NCI-H1417 (cell line): ENCODE data around the gene NTPCR.

ENCODE experiments used
- DNase-seq, 3 experiments: peaks; one replicate each; lab custom pipeline; 2025; lab: John Stamatoyannopoulos, UW

The NTPCR gene

GRCh38 chr1:232962761-232963745 is 12.6 kb downstream of the NTPCR start:
- DNase-seq: no peak

- no peak for DNase-seq
These were observed 14.2 kb downstream of the NTPCR start for GRCh38 chr1:232964601-232965000.

DNA sequence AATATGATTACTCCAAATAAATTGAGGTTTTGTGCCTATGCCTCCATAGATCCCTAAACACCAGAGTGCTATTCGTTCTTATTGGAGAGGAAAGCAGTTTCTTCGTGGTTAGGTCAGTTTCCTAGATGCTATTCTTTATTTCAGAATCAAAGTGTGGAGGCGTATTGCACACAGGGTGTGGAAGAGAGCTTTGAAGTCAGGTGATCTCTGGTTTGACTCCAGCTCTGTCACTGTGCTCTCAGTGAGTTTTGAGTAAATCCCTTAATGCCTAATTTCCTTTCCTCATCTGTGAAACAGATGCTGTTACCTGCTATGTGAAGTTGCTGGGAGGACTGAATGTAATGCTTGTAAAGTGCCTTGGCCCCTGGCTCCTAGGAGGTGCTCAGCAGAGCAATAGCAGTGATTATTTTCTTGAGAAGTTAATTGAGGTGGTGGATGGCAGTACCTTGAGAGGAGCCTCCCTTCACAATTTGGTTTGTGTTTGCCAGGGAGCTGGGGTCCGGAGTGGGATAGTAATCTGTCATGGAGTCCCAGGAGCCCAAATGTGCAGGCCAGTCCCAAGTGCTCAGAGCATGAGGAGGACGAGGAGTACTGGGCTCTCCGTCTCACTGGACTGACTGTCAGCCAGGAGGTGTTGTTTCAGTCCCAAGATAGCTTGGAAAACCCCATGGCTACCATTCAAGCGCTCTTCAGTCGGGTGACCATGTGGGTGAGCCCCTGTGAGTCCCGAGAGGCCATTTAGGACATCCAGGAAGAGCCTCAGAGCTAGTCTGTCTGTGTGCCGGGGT is 14.9 kb downstream of the NTPCR start:
- DNase-seq: no peak

- DNase-seq: no peak
These were observed 15.5 kb downstream of the NTPCR start for GRCh38 chr1:232965912-232966217.

DNA sequence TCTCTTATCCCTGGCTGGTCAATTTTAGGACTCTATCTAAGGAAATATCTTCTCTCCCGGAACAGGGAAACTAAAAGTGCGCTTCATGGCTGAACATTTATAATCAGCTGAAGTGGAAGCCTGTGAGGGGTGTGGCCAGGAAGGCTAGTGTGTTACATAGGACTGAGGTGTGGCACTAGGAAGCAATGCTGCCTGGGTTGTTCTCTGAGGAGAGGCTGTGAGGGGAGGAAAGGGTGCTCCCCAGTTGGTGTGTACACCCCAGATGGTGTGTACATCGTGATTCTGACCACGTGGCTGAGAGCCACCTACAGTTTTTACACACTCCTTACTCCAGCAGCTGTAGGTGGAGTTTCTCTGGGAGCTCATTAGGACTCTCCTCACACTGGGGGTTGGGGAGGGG is 16.3 kb downstream of the NTPCR start:
- DNase-seq: no peak

- no peak for DNase-seq
These were observed 18.0 kb downstream of the NTPCR start for GRCh38 chr1:232968391-232968790.

DNA sequence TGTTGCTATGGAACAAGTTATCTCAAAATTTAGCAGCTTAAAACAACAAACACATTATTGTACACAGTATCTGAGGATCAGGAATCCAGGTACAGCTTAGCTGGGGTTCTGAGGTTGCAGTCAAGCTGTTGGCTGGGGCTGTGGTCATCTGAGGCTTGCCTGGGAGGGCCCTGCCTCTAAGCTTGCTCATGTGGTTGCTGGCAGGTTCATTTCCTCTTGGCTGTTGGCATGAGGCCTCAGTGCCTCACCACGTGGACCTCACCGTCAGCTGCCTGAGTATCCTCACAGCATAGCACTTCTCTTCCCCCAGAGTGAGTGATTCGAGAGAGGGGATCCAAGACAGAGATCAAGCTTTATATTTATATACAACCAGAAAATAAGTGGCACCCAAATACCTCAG is 18.6 kb downstream of the NTPCR start:
- DNase-seq: no peak

- no peak for DNase-seq
These were observed 19.4 kb downstream of the NTPCR start for GRCh38 chr1:232969799-232970198.

DNA sequence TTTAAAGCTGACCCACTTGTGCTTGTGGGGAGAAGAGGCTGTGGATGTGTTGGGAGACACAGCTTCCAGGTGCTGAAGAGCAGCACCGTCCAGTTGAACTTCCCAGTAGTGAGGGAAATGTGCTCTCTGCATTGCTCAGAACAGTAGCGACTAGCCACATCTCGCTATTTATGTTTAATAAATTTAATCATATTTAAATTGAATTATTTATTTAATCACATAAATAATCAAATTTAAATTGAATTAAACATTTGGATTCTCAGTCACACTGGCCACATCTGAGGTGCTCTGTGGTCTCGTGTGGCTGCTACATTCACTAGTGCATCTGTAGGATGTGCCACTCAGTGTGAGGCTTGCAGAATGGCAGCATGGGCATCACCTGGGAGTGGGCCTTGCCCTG is 20.1 kb downstream of the NTPCR start:
- DNase-seq: no peak

DNA sequence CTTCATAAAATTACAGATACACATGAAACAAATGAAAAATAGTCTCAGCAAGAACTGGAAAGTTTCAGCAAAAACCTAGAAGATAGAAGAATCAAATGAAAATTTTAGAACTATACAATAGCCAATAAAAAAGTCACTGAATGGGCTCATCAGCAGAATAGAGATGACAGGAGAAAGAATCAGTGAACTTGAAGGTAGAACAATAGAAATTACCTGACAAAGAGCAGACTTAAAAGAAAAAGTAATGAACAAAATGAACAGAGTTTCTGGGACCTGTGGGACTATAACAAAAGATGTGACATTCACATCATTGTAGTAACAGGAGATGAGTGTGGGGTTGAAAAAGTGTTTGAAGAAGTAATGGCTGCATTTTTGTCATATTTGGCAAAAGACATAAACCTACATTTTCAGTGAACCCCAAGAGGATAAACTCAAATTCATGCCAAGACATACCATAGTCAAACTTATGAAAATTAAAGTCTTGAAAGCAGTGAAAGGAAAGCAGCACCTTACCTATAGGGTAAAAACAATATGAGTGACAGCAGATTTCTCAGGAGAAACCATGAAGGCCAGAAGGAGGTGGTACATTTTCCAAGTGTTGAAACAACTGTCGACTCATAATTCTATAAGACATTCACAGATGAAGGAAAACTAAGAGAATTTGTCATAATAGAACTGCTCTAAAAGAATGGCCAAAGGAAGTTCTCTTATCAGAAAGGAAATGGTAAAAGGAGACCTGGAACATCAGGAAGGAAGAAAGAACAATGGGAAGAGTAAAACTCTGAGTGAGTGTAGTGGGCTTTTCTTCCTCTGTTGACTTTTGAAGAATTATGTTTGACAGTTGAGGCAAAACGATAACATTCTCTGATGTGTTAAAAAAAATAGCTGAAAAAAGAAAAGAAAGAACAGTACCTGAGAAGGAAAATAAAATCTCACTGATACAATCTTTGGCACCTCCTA is 23.5 kb downstream of the NTPCR start:
- DNase-seq: no peak

DNA sequence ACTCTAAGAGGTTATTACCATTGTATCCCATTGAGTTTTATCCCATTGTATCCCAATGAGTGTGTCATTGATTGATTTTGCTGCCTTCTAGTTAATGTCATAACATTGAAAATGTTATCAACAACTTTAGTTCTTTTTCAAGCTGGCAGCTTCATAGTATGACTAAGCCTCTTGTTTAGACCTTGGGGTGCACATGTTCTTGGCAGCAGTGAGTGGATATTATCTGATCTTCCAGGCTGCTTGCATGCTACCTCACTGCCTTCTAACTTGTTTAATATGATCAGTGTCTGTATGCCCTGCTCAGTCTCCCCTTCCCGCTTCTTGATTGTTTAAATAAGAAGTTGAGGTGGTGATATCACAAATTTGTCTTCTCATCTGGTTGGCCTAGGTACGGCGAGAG is 24.6 kb downstream of the NTPCR start:
- no peak for DNase-seq

DNA sequence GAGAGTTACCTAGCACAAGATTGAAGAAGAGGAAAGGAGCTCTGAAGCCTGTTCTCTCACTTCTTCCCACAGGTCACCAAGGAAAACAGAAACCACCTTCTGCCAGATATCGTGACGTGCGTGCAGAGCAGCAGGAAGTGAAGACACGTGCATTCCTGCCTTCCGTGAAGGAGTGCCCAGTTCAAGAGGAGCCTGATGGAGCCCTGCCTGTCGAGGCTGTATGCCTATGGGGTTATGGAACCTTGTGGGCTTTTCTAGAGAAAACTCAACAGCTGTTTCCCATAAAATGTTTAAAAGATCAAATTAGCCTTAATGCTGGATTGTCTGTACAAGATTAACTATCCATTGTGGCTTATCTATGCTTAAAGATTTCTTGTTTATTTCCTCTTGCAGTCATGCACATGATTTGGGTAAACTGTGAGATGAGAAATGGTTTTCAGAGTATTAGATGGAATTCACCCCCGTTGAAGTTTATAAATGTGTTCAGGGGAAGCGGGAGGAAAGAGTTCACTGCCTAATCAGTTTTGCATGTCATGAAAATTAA is 27.8 kb downstream of the NTPCR start:
- DNase-seq: no peak

- no peak for DNase-seq
These were observed 28.4 kb downstream of the NTPCR start for GRCh38 chr1:232978815-232979214.

DNA sequence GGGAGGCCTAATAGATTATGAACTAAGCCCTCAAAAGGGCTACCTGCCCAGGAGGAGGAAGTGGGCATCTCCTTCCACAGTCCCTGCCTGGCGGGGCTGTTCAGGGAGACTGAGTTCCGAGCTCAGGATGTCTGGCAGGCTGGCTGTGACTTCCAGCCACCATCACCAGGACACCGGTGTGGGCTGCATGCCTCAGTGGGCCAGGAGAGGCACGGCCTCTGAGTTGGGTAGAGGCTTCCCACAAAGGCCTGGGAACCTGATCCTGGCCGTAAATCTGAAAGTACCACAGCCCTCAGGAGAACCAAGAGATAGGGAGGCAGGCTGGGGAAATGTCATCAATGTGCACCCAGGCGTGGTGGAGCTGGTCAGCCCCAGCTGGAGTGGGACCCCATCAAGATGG is 29.1 kb downstream of the NTPCR start:
- DNase-seq: no peak

- DNase-seq: no peak
These were observed 30.1 kb downstream of the NTPCR start for GRCh38 chr1:232980355-232980978.

GRCh38 chr1:232980986-232981560 is 30.7 kb downstream of the NTPCR start:
- no peak for DNase-seq

GRCh38 chr1:232982238-232982944 is 32.0 kb downstream of the NTPCR start:
- no peak for DNase-seq

GRCh38 chr1:232983375-232983774 is 33.0 kb downstream of the NTPCR start:
- no peak for DNase-seq

DNA sequence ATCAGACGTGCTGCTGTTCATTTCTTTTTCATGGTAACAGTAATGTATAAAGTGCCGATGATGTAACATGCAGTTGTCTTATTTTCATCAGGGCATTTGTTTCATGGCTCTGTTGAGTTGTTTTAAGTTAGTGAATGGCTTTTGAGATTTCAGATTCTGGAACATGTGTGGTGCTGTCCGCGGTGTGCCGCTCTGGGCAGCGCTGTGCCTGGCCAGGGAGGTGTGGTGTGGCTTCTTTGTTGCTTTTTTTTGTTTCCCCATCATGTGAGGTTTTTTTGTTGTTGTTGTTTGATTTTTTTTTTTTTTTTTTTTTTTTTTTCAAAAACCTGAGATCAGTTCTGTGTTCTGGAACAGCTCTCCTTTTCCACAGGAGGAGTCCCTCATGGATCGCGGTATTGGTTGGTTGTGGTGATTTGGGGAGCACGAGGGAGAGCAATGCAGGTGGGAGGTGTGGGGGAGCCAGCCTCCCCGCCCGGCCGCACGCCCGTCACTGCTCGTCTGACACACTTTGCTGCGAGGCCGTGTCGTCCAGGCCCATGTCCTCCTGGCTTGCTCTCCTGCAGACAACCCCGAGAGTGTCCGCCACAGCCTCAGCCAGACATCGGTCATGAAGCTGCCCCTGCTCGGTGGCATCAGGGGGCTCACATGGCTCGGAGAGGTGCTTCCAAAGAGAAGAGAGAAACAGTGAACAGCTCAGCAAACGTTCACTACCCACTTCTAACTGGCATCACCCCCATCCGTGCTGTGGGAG is 33.6 kb downstream of the NTPCR start:
- DNase-seq: no peak
